SW 1271 (cell line): Measurements from ENCODE around the gene MTERF1.

Experiments used
- DNase-seq, 2 experiments: peaks; one replicate each; lab custom pipeline; 2025; lab: John Stamatoyannopoulos, UW

The MTERF1 gene

DNA sequence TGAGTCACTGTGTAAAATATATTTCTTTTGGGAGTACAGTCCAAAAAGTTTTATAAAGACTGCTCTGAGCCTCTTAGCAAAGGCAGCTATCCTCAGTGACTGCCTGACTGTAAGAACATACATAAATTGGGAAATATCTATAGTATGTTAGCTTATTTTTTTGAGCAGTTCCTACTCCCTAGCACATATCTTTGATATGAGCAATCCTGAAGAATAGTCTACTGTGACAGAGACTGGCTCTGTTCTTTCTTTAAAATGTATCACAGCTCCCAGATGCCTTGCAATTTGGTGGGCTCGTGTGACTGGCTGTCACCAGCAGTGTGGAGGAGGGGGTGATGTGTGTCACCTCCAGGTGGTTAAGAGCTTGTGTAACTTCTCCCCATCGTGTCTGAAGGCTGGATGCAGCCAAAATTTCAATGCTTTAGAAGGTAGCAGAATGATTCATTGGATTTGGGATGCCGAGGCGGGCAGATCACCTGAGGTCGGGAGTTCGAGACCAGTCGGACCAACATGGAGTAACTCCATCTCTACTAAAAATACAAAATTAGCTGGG, 47.9 kb downstream of the MTERF1 start:
- no peak for DNase-seq

DNA sequence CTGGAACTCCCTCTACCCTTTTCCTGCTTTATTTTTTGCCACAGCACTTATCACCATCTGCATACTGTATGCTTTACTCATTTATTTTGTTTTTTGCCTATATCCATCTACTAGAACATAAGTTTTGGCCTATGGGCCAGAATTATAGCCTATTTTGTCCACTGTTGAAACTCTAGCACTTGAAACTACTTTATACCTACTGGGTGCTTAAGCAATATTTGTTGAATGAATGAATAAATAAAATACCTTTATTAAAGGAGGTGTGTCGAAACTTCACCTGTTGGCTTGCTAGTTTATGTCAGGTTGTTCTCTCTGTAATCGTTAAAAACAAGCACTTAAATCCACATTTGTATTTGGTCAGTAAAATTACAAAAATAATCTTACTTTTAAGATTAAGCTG, 53.3 kb downstream of the MTERF1 start:
- no peak for DNase-seq

DNA sequence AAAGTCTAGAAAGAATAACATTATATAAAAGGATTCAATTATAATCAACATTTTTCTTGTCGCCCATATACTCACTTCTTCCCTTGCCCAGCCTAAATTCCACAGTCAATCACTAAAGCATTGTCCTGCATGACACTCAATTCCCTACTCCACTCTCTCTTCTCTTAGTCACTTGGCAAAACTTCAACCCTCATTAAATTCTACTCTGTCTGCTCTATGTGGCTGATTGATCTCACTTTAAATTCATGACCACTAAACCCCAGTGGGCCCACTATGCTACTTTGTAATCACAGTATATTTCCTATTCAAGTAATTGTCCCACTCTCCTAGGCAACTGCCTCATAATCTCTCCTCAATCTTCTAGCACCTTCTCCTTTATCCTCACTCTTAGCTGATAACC, 54.1 kb downstream of the MTERF1 start:
- no peak for DNase-seq

DNA sequence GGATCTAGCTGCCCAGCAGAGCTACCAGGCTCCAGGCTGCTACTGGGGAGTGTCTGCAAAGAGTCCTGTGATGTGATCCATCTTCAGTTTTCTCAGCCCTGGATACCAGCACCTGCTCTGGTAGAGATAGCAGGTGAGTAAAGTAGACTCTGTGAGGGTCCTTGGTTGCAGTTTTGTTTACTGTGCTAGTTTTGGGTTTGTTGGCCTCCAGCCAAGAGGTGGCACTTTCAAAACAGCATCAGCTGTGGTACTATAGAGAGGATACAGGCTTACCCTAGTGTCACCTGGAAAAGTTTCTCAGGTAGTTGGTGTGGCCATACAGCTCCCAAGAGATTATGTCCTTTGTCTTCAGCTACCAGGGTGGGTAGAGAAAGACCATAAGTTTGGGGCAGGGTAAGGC, 56.3 kb downstream of the MTERF1 start:
- no peak for DNase-seq
